Left colon (tissue), 2 donors: Measurements from ENCODE around the gene FAM221B. TPM values are rescaled to one million over a fixed set of nuclear protein-coding genes. Genes with fewer than 3 reads are reported as not detected.

Experiments used
- ATAC-seq: fragments of 200-7000 bp; cut with Tn5 transposase; one replicate; pipeline ENCODE4 v1.9.1; 2020; ENCODE audit warnings: mild to moderate bottlenecking, moderate library complexity
- DNase-seq, 2 donors: peaks; one replicate each; pipeline ENCODE4 v3.0.0-alpha.2; 2020
- intact Hi-C, 2 donors: fragments of 100-400 bp; cut with DNase I in 1 of 2; cut with micrococcal nuclease in 1 of 2; formaldehyde crosslinking; loops; one replicate each; pipeline versions ENCODE4 v1.11.2 to v1.14.0; 2022; cut with DNase I, micrococcal nuclease
- total RNA-seq, 2 donors: library from RNA; stranded (reverse); fragmentation: NEBNext Ultra II Directional; extraction: Animal tissue kit (Norgen Biotek cat#: 25700); gene quantifications; one replicate each; pipeline ENCODE4 v1.2.1, GENCODE V29; 2021
- donor health status: DM: no; HTN: no; CAD: no.
- donor health status: DM: yes; HTN: yes; CAD: no.

FAM221B gene
- total RNA-seq, 2 donors from 2014 or later = 0.28 TPM; not detected in 1

GRCh38 chr9:35800530-35800929, 28.0 kb downstream of the FAM221B start:
- no peak for ATAC-seq
- DNase-seq = no peak
- intact Hi-C loops = no loop called here

GRCh38 chr9:35798658-35799374, 29.7 kb downstream of the FAM221B start:
- no peak for ATAC-seq
- no peak for DNase-seq
- intact Hi-C loops = loop anchor here in 1 of 2 donors (10.0 kb wide), 1 partner anchor 66 kb away; no protein-coding TSS in a partner anchor

GRCh38 chr9:35797311-35798109, 31.0 kb downstream of the FAM221B start:
- intact Hi-C loops = loop anchor here in 1 of 2 donors (10.0 kb wide), 1 partner anchor 67 kb away; no protein-coding TSS in a partner anchor
- ATAC-seq = no peak
- no peak for DNase-seq

- intact Hi-C loops = loop anchor here in 1 of 2 donors (10.0 kb wide), 1 partner anchor 69 kb away; no protein-coding TSS in a partner anchor
- DNase-seq = no peak
- peak; percentile 36 for ATAC-seq
These were observed 32.8 kb downstream of the FAM221B start for GRCh38 chr9:35795695-35796094.

- no peak for DNase-seq
- intact Hi-C loops = loop anchor here in 1 of 2 donors (10.0 kb wide), 1 partner anchor 71 kb away; no protein-coding TSS in a partner anchor
- no peak for ATAC-seq
These were observed 35.1 kb downstream of the FAM221B start for GRCh38 chr9:35793461-35793860.

GRCh38 chr9:35792826-35793225, 35.7 kb downstream of the FAM221B start:
- ATAC-seq (no peak), DNase-seq (no peak)
- intact Hi-C loops = loop anchor here in 1 of 2 donors (10.0 kb wide), 1 partner anchor 72 kb away; no protein-coding TSS in a partner anchor

- no peak for ATAC-seq
These were observed 36.3 kb downstream of the FAM221B start for GRCh38 chr9:35792024-35792813.

GRCh38 chr9:35791297-35791921, 37.1 kb downstream of the FAM221B start, which contains the start of gene NPR2:
TSS of gene NPR2 (plus strand) at chr9:35791591. CDS start at chr9:35792409, 818 bp downstream.
- DNase-seq (no peak), ATAC-seq (no peak)
- intact Hi-C loops = loop anchor here (2.0 to 10.0 kb wide), 2 partner anchors 35 to 73 kb away; no protein-coding TSS in a partner anchor

More at GRCh38 chr9:35792024-35792813, 36.3 kb downstream of the FAM221B start:
- intact Hi-C loops = loop anchor here in 1 of 2 donors (10.0 kb wide), 1 partner anchor 73 kb away; no protein-coding TSS in a partner anchor
- DNase-seq = no peak

GRCh38 chr9:35790385-35791296, 37.9 kb downstream of the FAM221B start:
- DNase-seq (peak; percentile 57 to 62), ATAC-seq (peak; percentile 92)
- intact Hi-C loops = loop anchor here (2.0 to 10.0 kb wide), 2 partner anchors 36 to 74 kb away; no protein-coding TSS in a partner anchor

GRCh38 chr9:35790025-35790384, 38.5 kb downstream of the FAM221B start:
- intact Hi-C loops = loop anchor here (2.0 to 10.0 kb wide), 2 partner anchors 37 to 75 kb away; no protein-coding TSS in a partner anchor
- peak; percentile 10 for ATAC-seq
- no peak for DNase-seq

- intact Hi-C loops = loop anchor here in 1 of 2 donors (5.0 kb wide), 1 partner anchor 88 kb away; no protein-coding TSS in a partner anchor
- DNase-seq = no peak
These were observed 39.0 kb downstream of the FAM221B start for GRCh38 chr9:35789541-35789940.

GRCh38 chr9:35783418-35783817, 45.1 kb downstream of the FAM221B start:
- intact Hi-C loops = no loop called here
- ATAC-seq = no peak
- DNase-seq = no peak

More at GRCh38 chr9:35789541-35789940, 39.0 kb downstream of the FAM221B start:
- ATAC-seq = no peak

GRCh38 chr9:35781066-35781465, 47.5 kb downstream of the FAM221B start:
- ATAC-seq (no peak), DNase-seq (no peak)
- intact Hi-C loops = no loop called here

GRCh38 chr9:35778496-35778895, 50.0 kb downstream of the FAM221B start:
- DNase-seq = no peak
- intact Hi-C loops = no loop called here
- no peak for ATAC-seq

GRCh38 chr9:35776018-35776417, 52.5 kb downstream of the FAM221B start:
- ATAC-seq = no peak
- intact Hi-C loops = no loop called here

GRCh38 chr9:35774907-35775635, 53.5 kb downstream of the FAM221B start:
- ATAC-seq (no peak), DNase-seq (no peak)
- intact Hi-C loops = no loop called here

More at GRCh38 chr9:35776018-35776417, 52.5 kb downstream of the FAM221B start:
- no peak for DNase-seq
